GM21515 (cell line): ENCODE data around the gene SRSF5.

Experiments used
- ATAC-seq: cut with Tn5 transposase; IDR thresholded peaks from one replicate; pipeline ENCODE4 v1.9.1; 2021; ENCODE audit not compliant: unreplicated experiment

The SRSF5 gene

DNA sequence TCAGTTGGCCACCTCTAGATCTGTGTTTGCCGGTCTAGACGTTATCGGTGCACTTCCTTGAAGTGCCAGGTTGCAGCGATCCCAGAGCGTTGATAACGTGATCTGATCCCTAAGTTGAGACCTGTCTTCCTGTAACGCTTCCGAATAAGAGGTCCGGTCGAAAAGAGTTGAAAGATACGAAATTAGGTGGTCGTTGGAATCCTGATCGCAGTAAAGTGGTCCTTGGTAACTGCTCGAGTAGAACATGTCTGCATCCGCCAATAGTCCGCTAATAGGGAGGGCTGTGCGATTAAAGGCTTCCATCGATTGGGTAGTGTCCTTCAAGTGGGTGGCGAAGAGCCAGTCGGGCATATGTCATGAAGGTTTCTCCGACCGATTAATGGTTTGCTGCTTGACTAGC, 2.7 kb downstream of the SRSF5 start:
- ATAC-seq = no peak

DNA sequence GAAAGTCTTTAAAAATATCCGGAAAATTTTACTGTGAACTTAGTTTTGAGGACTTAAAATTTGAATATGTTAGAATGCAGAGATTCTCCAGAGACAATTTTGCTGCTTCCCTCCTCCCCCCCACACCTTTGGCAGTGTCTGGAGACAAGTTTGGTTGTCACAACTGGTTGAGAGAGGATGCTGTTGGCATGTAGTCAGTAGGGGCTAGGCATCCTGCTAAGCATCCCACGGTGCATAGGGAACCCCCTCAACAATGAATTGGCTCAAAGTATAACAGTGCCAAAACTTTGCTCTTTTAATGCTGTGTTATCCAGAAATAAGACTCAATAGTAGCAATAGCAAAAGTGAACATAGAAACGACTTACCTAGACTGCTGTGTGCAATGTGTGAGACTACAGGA, 3.6 kb downstream of the SRSF5 start:
- ATAC-seq = no peak

DNA sequence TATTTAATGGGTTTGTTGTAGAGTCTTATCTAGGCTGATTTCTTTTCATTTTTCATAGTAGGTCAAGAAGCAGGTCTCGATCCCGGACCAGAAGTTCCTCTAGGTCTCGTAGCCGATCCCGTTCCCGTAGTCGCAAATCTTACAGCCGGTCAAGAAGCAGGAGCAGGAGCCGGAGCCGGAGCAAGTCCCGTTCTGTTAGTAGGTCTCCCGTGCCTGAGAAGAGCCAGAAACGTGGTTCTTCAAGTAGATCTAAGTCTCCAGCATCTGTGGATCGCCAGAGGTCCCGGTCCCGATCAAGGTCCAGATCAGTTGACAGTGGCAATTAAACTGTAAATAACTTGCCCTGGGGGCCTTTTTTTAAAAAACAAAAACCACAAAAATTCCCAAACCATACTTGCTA, 4.2 kb downstream of the SRSF5 start:
- no peak for ATAC-seq

DNA sequence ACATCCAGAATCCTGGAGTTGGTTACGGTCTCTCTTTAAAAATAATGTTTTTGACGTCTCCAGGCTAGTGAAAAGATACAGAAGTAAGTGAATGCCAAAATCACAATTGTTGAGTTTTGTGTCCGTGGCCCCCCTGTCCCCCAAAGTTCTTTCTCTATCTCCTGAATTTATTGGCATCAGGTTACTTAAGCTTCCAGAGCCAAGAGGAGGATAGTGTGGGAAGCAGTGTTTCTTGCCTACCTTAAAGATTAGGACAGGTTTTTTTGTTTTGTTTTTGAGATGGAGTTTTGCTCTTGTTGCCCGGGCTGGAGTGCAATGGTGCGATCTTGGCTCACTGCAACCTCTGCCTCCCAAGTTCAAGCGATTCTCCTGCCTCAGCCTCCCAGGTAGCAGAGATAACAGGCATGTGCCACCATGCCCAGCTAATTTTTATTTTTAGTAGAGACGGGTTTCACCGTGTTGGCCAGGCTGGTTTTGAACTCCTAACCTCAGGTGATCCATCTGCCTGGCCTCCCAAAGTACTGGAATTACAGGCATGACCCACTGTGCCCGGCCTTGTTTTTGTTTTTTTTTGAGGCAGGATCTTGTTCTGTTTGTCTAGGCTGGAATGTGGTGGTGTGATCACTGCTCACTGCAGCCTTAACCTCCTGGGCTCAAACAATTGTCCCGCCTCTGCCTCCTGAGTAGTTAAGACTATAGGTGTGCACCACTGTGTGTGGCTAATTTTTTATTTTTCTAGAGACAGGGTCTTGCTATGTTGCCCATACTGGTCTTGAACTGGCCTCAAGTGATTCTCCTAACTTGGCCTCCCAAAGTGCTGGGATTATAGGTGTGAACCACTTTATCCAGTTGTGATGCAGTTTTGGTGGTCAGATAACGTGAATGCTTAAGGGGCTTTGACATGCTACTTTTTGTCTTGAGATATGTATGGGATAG, 5.4 kb downstream of the SRSF5 start:
- no peak for ATAC-seq

DNA sequence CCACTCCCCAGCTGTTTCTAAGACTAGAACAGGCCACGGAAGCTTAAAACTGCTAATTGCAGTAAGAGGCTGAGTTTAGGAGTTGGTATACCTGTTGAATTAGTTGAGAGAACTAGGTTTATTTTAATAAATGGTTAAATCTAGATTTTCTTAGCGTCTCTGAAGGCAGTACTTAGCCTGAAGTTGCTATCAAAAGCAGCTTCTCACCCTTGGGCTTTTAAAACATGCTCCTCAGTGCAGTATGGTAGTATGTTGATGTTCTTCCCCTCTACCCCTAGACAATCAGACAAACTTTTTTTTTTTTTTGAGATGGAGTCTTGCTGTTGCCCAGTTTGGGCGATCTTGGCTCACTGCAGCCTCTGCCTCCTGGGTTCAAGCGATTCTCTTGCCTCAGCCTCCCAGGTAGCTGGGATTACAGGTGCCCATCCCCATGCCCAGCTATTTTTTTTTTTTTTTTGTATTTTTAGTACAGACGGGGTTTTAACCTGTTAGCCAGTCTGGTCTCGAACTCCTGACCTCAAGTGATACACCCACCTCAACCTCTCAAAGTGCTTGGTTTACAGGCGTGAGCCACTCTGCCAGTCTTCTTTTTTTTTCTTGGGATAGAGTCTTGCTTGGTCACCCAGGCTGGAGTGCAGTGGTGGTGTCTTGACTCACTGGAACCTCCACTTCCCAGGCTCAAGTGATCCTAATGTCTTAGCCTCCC, 6.8 kb downstream of the SRSF5 start:
- no peak for ATAC-seq

DNA sequence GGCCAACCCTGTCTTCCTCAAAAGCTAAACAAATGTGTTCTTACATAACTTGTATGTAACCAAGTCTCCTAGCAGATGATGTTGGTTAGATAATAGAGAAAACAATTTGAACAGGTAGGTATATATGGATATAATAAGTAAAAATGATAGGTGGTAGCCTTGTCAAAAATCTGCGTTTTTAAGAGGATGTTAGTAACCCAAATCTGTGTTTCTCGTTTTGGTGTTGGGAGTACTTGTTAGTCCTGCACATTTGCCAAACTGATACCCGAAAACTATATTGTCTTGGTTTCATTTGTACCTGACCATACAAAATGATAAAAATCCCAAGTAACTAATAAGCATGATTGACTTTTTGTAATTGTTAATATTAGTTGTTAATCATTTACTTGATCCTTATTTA, 8.1 kb downstream of the SRSF5 start:
- no peak for ATAC-seq

DNA sequence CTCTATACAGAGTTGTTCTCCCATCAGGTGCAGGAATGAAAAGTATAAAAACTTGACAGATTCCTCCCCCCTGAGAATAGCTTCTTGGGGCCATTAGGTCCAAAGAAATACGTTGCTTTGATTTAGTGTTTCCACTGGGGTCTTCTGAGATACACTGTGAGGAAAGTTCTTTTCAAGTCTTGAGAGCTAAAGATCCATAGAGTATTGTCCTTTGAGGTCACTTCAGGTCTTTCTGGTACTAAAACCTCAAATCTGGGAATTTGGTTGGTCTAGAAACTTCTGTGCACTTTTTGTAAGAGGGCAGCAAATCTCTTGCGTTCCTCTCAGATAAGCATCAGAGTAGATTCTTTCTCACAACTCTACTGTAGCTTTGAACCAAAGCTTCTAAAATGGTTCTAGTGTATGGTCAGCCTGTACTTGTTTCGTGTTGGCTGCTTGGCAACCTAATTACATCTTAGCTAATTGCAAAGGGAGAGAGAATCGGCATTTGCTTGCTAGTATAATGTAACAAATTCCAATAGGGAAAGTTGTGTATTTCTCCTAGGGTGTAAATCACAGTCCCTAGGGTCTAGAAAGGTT, 10.0 kb downstream of the SRSF5 start:
- ATAC-seq = no peak

DNA sequence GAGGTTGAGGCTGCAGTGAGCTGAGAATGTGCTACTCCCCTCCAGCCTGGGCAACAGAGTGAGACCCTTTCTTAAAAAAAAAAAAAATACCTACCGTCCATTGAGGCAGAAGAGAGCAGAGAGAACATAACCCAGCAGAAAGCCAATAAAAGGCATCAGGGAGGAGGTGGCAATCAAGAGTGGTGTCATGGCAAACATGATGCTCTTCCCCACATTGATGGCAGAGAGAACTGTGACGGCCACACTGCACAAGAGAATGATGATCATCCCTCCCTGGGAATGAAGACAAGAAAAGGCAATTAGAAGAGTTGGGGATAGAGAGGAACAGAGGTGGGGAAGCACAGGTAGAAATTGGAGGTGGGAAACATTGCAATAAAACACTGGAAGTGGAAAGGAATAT, 12.1 kb downstream of the SRSF5 start:
- ATAC-seq = no peak

DNA sequence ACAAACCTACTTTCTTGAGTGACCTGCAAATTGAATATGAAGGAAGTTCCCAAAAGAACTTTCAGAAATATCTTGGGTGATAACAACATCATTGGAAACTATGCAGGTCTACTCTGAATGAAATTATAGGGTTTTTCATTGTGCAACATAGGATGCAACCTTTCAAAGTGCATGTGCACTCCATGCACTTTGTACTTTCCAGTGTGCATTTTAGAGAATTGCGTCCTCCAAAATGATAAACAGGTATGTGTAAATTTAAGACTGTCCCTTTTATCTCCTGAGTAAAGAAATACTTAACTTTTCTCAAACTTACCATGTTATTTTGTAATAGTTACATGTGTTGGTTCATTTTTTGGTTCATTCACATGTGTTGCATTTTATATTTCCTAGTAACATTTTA, 13.2 kb downstream of the SRSF5 start:
- ATAC-seq = no peak

DNA sequence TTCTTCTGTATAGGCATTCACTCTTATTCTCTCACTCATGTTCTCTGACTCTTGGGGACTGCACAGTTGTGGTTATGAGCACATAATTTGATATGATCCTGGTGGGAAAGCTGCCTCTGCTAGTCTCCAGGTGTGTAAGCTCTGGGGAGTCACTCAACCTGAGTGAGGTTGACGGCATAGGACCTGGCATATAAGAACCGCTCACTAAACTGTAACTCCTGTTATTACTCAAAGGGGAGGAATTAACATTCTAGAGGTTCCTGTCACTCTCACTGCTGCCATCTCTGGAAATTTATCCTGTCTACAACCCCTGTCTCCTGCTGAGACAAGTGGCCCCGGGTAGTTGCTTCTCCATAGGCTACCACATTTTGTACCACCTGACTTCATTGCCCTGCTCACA, 14.0 kb downstream of the SRSF5 start:
- ATAC-seq = no peak

DNA sequence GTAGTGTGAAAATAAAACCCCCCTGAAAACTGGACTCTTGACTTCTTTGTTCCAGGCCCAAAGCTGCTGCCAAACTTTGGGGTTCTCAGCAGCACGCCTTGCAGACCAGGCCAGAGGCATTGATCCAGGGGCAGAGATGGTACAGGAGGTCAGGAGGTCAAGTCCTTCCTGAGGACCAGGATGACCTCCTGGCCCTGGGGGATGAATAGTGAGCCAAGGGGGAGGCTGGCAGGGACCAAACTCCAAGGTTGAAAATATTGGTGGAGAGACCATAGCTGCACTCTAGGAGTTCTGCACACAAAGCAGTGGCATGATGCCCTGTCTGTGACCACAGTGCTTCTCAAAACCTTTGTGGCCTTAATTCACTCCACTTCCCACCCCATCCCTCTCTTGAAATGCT, 18.0 kb downstream of the SRSF5 start:
- ATAC-seq = no peak

DNA sequence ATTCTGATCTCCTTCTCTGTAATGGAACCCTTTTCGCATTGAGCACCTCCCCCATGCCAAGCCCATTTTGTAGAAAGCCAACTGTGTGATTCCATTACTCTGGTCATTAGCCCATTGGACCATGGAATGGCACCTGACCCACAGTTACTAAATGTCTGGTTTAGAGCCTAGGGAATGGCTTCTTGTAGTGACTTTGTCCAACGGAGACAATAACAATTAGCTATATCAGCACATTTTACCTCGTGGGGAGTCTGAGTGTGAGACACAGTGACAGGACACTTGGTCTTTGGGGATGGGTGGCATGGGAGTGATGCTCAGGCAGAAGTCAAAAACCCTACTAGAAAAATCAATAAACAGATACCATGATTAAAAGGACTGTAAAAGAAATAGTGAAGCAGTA, 19.7 kb downstream of the SRSF5 start:
- ATAC-seq = no peak

DNA sequence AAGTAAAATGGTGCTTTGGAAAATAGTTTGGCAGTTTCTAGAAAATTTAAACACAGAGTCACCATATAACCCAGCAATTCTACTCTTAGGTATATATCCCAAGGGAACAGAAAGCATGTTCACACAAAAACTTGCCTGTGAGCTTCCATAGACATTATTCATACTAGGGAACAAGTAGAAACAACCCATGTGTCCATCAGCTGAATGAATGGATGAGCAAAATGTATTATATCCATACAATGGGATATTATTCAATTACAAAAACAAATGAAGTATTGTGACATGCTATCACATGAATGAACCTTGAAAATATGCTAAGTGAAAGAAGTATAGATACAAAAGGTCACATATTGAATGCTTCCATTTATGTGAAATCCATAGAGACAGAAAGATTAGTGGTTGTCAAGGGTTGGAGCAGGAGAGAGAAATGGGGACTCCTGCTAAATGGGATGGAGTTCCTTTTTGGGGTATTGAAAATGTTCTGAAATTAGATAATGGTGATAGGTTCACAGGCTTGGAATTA, 22.2 kb downstream of the SRSF5 start:
- ATAC-seq = no peak

DNA sequence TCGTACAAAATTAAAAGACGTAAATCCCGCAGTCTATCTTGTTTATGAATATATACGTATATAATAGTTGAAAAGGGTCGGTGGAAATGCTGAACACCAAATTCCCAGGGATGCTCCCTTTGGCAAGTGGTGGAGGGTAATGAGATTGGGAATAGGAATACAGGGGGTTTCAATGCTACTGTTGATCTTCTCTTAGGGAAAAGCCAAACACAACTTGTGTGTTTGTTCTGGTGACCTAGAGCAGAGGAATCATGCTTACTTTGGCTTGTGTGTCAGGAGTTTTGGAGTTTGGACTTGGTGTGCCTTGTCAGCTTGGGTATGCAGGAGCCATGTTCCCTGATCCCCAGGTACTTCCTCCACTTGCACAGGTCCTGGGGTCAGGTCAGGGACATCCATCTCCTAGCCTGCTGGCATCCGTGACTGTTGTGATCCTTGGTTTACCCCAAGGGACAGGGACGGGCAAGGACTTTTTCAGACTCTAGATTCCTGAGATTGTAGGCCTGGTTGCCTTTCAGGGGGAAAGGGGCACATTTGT, 26.0 kb downstream of the SRSF5 start:
- no peak for ATAC-seq

DNA sequence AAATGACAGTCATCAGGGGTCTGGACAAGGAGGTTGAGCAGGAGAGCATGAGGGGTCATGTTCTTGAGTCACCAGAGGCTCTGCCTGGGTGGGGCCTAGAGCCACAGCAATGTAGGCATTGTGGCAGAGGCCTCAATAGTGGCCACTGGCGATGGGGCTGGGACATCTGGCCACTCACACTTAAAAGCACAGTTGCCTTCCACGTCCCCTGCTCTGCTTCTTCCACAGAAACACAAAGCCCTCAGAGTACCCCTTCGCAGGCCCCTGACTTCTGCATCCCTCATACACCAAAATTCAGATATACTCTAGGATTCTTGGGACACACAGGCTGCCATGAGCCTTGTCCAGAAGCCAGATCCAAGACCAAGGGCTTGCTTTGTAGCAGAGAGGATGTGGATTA, 27.8 kb downstream of the SRSF5 start:
- ATAC-seq = no peak

DNA sequence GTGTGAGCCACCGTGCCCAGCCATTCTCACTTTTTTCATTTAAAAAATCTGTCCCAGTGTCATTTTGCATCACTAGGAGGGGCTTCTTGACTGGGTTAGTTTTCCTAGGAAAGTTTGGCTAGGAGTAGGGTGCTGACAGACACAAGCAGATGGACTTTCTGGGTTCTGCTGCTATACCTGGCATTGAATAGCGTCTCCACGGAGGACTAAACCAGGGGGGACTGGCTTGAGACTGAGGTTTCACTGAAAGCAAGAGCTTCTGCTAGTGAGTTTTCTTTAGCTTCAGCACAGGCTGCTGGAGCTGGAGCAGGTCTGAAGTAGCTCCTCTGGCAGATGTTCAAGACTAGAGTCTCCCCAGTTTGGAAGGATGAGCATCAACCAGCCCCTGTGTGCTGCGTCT, 28.7 kb downstream of the SRSF5 start:
- ATAC-seq = no peak

DNA sequence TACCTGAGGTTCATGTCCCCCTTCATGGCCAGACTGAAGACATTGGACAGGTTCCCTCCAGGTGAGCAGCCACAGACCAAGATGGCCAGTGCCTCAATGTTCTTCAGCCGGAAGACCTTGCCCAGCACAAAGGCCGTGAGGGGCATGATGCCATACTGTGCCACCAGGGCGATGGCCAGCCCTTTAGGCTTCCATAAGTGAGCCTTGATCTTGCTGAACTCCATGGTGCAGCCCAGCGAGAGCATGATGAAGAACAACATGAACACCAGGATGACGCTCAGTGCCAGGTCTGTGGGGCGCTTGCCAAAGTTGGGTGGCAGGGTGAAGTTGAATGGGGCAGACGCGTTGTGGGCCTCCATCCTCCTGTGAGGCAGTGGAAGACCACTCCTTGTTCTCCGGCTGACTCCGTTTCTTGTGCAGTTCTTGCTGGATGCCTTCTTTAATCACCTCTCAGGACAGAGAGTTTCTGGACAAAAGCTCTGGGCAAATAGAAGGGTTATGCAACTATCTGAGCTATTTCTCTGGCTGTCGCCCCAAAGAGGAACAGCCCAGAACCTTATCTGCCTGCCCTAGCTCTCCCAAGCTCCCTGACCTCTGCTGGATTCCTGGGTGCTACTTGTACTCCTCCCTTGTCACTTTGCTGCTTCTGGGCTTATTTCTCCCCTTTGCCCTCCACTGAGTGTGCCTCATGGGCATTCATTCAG, 30.0 kb downstream of the SRSF5 start, which contains the start of gene SLC10A1:
TSS of gene SLC10A1 (minus strand) at position 445 of the 704 bp plus-strand sequence. CDS start at position 359, 86 bp downstream.
- no peak for ATAC-seq

DNA sequence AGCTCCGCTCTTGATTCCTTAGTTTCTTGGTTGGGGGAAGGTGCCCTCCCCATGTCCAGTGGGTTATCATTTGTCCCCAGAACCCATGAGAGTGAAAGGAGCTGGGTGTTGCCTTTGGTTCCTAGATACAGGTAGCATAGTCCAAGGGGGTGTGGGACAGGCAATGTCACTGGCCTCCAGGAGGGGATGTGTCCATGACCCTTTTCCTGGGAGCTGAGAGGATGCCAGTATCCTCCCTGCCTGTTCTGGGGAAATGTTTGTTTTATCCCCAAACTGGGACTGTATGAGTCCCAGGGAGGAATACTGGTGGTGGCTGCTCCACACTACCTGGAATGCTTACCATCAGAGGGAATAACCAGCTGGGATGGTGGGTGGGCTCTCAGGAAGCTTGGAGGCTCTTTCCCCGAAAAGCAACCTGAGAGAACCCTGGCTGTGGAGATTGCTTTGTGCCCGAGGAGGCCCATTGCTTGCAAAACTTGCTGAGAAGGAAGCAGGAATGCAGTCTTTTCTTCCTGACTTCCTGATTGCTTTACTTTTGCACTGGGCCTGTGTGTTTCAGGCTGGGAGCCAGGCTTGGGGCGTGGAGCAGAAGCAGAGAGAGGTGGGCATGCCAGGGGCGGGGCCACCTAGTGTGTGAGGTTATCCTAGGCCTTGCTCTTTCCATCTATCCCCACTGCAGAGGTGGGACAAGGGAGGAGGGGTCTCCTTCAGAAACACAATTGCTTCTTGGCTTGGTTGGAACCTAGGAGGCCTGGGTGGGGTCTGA, 30.8 kb downstream of the SRSF5 start:
- ATAC-seq = no peak

DNA sequence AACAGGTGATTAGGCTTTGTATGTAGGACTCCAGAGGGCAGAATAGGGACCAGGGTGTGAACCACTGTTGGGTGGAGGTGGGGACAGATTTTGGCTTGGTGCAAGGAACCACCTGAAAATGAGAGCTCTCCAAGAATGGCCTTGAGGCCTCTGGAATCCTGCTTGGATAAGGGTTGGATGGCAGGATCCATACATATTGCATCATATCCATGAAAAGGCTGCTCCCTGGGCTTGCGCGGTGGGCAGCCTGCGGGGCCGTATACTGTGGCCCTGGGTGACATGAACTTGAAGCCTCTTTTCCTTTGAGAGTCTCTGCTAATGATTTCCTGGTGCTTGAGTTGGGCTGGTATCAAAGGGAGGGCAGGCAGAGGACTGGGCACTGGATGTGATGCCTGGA, 31.4 kb downstream of the SRSF5 start:
- no peak for ATAC-seq

DNA sequence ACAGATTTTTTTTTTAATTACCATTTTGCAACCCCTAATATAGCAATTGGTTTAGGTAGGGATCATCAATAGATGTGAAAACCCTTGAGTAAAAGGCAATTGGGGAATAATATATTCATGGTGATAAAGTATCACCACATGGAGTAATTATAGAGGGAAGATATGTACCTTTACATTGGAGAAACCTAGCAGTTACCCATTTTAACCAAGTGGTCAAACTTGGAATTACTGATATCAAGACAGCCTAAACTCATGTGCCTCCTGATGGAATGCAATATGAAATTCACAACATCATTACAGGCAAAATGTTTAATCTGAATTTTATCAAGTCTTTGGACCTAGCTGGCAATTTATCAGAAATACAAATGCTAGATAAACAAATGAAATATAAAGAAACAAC, 36.8 kb downstream of the SRSF5 start:
- ATAC-seq = no peak
